ENCODE measurements around the gene SLC8A2.
A peak's percentile ranks its signal among the peaks of the same experiment; 100 is the strongest.
"Not testable (repeated sequence)": the region's sequence is repeated elsewhere in the genome, so short reads cannot be mapped to it uniquely, and the experiment has no call there.

The SLC8A2 gene

GRCh38 chr19:47487551-47488515 lies 16.1 kb upstream of the SLC8A2 start:
- DNase-seq (ENCODE audit: low read depth): no peak

- DNase-seq (ENCODE audit: low read depth): no peak
Observed at GRCh38 chr19:47486900-47487299, 15.2 kb upstream of the SLC8A2 start.

DNA sequence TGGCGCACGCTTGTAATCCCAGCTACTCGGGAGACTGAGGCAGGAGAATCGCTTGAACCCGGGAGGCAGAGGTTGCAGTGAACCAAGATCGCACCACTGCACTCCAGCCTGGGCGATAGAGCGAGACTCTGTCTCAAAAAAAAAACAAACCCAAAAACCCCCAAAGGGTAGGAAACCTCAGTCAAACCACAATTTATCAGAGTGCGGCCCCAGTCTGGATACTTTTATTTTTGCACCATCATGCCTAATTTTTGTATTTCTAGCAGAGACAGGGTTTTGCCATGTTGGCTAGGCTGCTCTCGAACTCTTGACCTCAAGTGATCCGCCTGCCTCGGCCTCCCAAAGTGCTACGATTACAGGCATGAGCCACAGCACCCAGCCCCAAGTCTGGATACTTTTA lies 14.5 kb upstream of the SLC8A2 start:
- not testable (repeated sequence) for DNase-seq (ENCODE audit: low read depth)

- DNase-seq (ENCODE audit: low read depth): no peak
Observed at GRCh38 chr19:47485210-47485609, 13.5 kb upstream of the SLC8A2 start.

- peak; percentile 82 for DNase-seq (ENCODE audit: low read depth)
Observed at GRCh38 chr19:47483800-47484690, 12.4 kb upstream of the SLC8A2 start, which contains the start of gene KPTN. TSS of gene KPTN (minus strand) at chr19:47484219. CDS start at chr19:47484160, 59 bp downstream.

- DNase-seq (ENCODE audit: low read depth): no peak
Observed at GRCh38 chr19:47483200-47483599, 11.5 kb upstream of the SLC8A2 start.

- no peak for DNase-seq (ENCODE audit: low read depth)
Observed at GRCh38 chr19:47481460-47482052, 9.9 kb upstream of the SLC8A2 start.

GRCh38 chr19:47480658-47481057 lies 9.0 kb upstream of the SLC8A2 start:
- no peak for DNase-seq (ENCODE audit: low read depth)

DNA sequence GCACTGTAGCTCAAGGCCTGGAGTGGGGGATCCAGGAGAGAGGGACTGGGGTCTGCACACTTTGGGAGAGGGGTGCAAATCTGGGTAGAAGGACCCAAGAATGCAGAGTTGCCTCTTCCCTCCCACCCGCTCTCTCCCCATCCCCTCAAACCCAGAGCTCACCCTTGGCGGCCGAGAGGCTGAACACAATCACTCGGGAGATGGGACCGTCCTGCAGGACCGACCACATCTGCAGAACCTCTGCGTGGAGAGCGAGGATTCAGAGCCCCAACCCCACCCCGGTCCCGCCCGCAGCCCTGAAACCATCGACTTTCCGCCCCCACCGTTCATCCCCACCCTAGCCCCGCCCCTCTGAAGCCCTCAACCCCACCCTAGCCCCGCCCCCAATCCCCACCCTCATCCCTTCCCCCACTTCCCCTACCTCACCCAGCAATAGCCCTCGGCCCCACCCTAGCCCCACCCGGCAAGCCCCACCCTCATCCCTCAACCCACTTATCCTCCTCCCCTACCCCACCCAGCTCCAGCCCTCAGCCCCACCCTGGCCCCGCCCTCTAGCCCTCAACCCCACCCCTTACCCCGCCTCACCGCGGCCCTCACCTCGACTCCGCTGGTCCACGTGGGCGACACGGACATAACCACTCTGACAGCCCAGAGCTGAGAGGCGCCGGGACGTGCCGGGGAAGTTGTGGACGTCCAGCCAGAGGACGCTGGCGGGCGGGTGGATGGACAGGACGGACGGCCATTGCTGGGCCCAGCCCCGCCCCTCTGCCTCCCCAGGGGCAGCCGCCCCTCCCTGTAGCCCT lies 8.2 kb upstream of the SLC8A2 start:
- no peak for DNase-seq (ENCODE audit: low read depth)

DNA sequence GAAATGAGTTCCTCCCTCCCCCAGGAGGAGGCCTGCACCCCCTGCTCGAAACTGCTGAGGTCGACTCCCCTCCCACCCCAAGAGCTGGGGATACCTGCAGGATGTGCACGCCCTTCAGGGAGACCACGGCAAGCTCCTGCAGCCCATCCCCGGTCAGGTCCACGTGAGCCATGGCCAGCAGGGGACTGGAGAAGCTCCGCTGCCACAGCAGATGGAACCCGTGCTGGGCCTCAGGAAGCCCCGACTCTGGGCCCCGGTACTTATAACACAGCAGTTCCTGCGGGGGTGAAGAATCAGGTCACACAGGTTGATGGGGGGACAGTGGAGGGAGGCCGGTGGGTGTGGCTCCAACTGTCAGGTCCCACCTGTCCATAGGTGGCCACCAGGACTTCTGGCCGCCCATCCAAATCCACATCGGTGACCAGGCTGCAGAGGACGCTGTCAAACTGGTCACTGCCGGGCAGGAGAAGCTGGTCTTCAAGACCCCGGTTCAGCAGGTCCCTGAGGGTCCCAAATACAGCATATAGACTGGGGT lies 4.8 kb upstream of the SLC8A2 start:
- DNase-seq (ENCODE audit: low read depth): no peak

DNA sequence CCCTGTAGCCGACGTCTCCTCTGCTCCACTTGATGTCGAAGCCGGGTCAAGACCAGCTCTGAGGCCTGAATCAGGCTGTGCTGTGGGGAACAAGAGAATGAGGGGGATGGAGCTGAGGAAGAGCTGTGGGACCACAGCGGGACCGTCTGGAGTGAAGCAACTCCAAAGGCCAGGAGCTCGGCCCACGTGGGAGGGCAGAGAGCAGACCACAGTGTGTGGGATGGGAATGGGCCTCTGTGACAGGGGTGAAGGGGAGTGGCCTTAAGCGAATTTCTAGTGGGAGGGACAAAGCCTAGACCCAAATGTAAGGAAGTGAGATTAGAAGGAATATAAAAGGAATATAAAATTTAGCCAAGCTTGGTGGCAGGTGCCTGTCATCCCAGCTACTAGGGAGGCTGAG lies 3.8 kb upstream of the SLC8A2 start:
- no peak for DNase-seq (ENCODE audit: low read depth)

DNA sequence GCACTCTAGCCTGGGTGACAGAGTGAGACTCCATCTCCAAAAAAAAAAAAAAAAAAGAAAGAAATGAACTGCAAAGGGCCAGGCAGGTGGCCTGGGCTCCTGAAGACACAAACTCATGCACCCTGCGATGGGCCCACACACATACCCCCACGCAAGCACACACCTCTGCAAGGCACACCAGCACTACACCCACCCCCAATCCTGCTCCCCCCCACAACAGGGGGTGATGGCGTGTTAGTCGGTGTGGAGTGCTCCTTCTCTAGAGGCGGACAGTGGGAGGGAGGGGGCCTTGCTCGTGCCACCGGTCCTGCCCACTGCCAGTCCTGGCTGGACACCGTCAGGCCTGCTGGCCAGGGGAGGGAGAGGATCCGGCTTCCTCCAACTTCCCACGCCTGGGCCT lies 1.6 kb upstream of the SLC8A2 start:
- DNase-seq (ENCODE audit: low read depth): no peak

DNA sequence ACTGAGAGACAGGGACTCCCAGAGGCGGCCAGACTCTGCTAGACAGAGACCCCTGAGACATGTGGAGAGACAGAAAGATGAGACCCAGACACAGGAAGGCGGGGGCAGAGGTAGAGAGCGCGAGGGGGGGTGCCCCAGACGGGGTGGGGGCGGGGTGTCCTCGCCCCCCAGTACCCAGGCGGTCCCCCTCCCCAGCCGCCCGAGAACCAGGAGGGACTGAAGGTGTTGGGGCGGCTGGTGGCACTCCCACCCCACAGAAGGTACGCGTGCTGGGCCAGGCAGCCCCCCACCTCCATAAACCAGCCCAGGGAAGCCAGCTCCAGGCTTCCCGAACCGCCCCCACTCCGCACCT lies 336 bp downstream of the SLC8A2 start:
- no peak for DNase-seq (ENCODE audit: low read depth)

- no peak for DNase-seq (ENCODE audit: low read depth)
Observed at GRCh38 chr19:47470447-47471195, 1.1 kb downstream of the SLC8A2 start.

GRCh38 chr19:47469719-47470118 lies 2.0 kb downstream of the SLC8A2 start:
- no peak for DNase-seq (ENCODE audit: low read depth)

DNA sequence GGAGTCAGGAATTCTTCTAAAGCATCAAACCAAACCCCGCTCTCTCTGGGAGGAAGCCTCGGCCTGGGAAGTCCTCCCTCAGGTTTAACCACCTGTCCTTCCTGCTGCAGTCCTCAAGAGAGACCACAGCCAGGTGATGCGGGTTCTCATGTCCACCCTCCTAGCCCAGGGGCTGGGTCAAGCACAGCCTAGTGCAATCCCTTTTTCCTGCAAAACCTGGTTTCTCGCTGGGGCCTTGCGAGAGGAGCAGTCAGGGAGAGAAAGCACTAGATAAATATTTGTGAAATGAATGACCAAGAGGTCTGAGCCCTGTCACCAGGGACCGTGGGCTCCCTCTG lies 2.4 kb downstream of the SLC8A2 start:
- DNase-seq (ENCODE audit: low read depth): no peak

GRCh38 chr19:47467914-47468313 lies 3.8 kb downstream of the SLC8A2 start:
- no peak for DNase-seq (ENCODE audit: low read depth)

GRCh38 chr19:47465957-47466356 lies 5.7 kb downstream of the SLC8A2 start:
- DNase-seq (ENCODE audit: low read depth): no peak

- no peak for DNase-seq (ENCODE audit: low read depth)
Observed at GRCh38 chr19:47464675-47465419, 6.8 kb downstream of the SLC8A2 start.

DNA sequence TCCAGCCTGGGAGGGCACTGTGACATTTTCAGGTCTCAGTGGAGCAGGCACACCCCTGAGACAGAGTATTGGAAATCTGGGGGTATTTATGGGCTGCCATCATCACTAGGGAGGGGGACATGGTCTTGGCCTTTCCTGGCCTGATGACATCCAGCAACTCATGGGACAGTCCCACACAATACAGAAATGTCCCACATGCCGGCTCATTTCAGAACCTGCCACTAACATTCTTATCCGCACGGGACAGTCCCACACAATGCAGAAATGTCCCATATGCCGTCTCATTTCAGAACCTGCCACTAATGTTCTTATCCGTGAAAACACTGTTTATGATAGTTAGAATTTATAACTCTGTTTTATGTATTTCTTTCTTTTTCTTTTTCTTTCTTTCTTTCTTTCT lies 9.8 kb downstream of the SLC8A2 start:
- no peak for DNase-seq (ENCODE audit: low read depth)

All from stimulated activated CD8-positive, alpha-beta memory T cell treated with anti-CD3 and anti-CD28 coated beads, Interleukin-15, amount 100 ng/mL, for 1 hour (primary cell).